Measurements from ENCODE around the gene SH3GL3. TPM values are rescaled to one million over a fixed set of nuclear protein-coding genes. Genes with fewer than 3 reads are reported as not detected.

Gene SH3GL3
- total RNA-seq, 1 donor from 2014 or later: 6.3 TPM

DNA sequence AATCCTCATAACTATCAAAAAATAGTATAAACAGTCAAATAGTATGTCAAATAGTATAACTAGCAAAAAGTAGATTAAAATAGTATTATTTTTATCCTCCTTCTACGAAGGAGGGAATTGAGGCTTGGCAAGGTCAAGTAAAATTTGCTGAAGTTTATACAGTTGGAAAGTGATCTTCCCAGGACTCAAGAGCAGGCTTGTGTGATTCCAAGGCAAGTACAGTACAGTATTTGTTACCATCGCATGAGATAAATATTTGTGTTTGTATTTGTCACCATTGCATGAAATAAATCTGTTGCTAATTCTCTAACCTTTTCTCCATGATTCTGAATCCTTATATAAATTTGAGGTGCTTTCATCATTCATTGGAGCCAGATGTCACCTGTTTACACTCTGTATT lies 28.9 kb downstream of the SH3GL3 start:
- Histone ChIP-seq H3K36me3 (ENCODE audit: control insufficient read depth in 3 of 3, insufficient read depth in 3 of 3, low read length in 3 of 3) (no peaks in the 10 kb centered on the region), H3K9ac (ENCODE audit: low read depth in 1 of 3, low read length in 3 of 3) (no peak overlapping the region), H3K4me3 (ENCODE audit: low read length in 3 of 3) (no peak overlapping the region), H3K4me1 (ENCODE audit: control insufficient read depth in 3 of 3, insufficient read depth in 3 of 3, low read length in 3 of 3) (no peaks in the 10 kb centered on the region), H3K27ac (ENCODE audit: low read depth, low read length) (no peak overlapping the region), H3K9me3 (ENCODE audit: control insufficient read depth in 3 of 3, low read length in 3 of 3) (no peaks in the 10 kb centered on the region), H3K27me3 (ENCODE audit: control insufficient read depth in 3 of 3, insufficient read depth in 3 of 3, low read length in 3 of 3) (peaks cover 0 to 7% (median 4%) of the 10 kb centered on the region in 3 donors)

DNA sequence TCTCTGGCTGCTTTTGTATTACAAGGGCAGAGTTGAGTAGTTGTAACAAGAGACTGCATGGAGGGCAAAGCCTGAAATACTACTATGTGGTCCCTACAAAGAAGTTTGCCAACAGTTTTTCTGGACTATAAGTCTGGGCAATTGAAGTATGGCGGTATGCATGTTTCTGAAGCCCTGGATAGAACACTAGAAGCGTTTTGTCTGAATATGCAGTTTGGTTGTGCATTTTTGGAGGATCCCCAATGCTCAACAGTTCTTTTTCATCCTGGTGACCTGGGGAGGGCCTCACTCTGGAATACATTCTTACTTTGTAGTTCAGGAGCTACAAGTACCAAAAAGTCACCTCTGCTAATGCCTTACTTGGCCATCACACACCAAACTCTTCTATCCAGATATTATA lies 29.6 kb downstream of the SH3GL3 start:
- Histone ChIP-seq H3K27ac (ENCODE audit: low read depth, low read length) (no peak overlapping the region), H3K9me3 (ENCODE audit: control insufficient read depth in 3 of 3, low read length in 3 of 3) (no peaks in the 10 kb centered on the region)

DNA sequence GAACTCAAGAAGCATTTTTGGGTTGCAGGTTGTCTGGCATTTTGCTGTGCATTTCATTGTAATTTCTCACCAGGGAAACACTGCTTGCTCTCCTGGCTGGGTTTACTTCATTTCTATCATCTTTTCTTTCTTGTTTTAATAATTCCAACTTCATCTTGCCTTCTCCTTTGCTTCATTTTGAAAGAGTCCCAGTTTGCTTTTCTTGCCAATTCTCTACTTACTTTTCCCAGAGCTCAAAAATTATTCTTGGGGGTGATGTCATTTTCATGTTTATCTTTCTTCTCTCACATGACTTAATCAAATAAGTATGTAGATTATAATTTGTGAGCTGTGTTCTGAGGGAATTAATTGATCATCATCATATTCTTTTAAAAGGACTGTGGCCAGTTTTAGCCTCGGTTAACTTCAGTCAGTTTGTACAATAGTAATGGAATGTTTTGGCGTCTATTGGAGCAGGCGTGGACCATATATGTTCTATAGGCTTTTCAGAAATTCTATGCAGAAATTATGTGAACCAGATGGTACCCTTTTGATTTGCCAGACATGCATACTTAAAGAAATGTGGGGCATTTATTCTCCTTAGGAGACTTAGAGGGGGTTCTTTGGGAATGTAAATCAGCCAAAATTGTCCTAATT lies 30.1 kb downstream of the SH3GL3 start:
- no peak overlapping the region for H3K27ac ChIP-seq (ENCODE audit: low read depth, low read length)
- no peaks in the 10 kb centered on the region for H3K9me3 ChIP-seq (ENCODE audit: control insufficient read depth in 3 of 3, low read length in 3 of 3)
- H3K4me3 ChIP-seq (ENCODE audit: low read length in 3 of 3): no peak overlapping the region

More for the DNA sequence above, 29.6 kb downstream of the SH3GL3 start:
- Histone ChIP-seq H3K27me3 (ENCODE audit: control insufficient read depth in 3 of 3, insufficient read depth in 3 of 3, low read length in 3 of 3) (peaks cover 0 to 7% (median 4%) of the 10 kb centered on the region in 3 donors), H3K4me1 (ENCODE audit: control insufficient read depth in 3 of 3, insufficient read depth in 3 of 3, low read length in 3 of 3) (no peaks in the 10 kb centered on the region), H3K36me3 (ENCODE audit: control insufficient read depth in 3 of 3, insufficient read depth in 3 of 3, low read length in 3 of 3) (no peaks in the 10 kb centered on the region), H3K4me3 (ENCODE audit: low read length in 3 of 3) (no peak overlapping the region), H3K9ac (ENCODE audit: low read depth in 1 of 3, low read length in 3 of 3) (no peak overlapping the region)

DNA sequence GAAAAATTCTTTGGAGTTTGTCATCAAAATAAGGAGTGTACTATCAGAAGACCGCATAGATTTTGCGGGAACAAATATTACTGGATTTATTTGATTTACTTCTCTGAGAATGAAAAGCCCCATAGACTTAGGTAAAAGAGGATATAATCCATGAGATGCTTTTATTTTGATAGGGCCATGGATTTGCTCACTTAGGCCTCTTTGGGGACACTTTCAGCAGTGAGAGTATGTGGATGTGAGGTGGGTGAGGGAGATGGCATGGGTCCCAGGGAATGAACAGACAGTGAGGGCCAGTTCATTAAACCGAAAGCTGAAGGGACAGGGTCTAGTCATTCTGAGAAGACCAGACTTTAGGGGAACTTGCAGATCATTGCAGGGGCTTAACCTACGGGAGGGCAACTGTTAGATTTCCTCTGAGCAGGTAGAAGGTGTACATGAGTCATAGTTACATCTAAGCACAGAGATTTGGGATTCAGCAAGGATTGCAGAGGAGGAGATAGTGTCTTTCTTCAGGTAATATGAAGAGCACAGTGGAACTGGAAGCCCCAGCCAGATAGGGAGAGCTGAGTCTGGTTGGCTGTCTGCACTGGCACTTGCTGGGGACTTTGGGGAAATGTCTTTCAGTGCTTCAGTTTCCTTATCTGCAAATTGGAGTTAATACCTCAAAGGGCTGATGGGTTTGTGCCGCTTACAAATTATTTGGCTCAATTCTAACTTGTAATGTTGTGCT lies 30.8 kb downstream of the SH3GL3 start:
- H3K27ac ChIP-seq (ENCODE audit: low read depth, low read length): no peak overlapping the region

More for the DNA sequence above, 30.1 kb downstream of the SH3GL3 start:
- H3K36me3 ChIP-seq (ENCODE audit: control insufficient read depth in 3 of 3, insufficient read depth in 3 of 3, low read length in 3 of 3): no peaks in the 10 kb centered on the region
- H3K9ac ChIP-seq (ENCODE audit: low read depth in 1 of 3, low read length in 3 of 3): no peak overlapping the region
- H3K27me3 ChIP-seq (ENCODE audit: control insufficient read depth in 3 of 3, insufficient read depth in 3 of 3, low read length in 3 of 3): peaks cover 0 to 7% (median 4%) of the 10 kb centered on the region in 3 donors
- H3K4me1 ChIP-seq (ENCODE audit: control insufficient read depth in 3 of 3, insufficient read depth in 3 of 3, low read length in 3 of 3): no peaks in the 10 kb centered on the region

DNA sequence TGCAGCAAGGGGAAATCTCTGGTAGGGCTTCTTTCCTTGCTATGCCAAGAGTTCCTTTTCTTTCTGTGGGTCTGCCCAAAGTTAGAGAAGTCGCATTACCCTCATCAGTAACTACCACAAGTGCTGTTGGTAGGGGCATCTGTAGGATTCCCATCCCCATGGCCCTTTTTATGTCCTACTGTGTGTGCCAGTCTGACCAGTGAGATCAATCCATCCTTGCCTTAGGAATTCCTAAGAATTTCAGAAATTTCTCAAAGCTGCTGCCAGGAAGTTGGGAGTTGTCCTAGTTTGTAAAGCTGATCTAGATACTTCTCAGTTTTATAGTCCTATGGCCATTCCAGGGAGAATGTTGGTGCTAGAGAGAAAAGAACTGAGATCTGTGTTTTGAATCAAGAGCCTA lies 36.5 kb downstream of the SH3GL3 start:
- no peak overlapping the region for H3K27ac ChIP-seq (ENCODE audit: low read depth, low read length)
- no peak overlapping the region for H3K4me3 ChIP-seq (ENCODE audit: low read length in 3 of 3)
- peaks cover 0 to 5% (median 4%) of the 10 kb centered on the region in 3 donors for H3K27me3 ChIP-seq (ENCODE audit: control insufficient read depth in 3 of 3, insufficient read depth in 3 of 3, low read length in 3 of 3)
- peaks cover 0 to 2% (median 2%) of the 10 kb centered on the region in 3 donors for H3K9me3 ChIP-seq (ENCODE audit: control insufficient read depth in 3 of 3, low read length in 3 of 3)
- H3K36me3 ChIP-seq (ENCODE audit: control insufficient read depth in 3 of 3, insufficient read depth in 3 of 3, low read length in 3 of 3): no peaks in the 10 kb centered on the region
- H3K9ac ChIP-seq (ENCODE audit: low read depth in 1 of 3, low read length in 3 of 3): no peak overlapping the region
- H3K4me1 ChIP-seq (ENCODE audit: control insufficient read depth in 3 of 3, insufficient read depth in 3 of 3, low read length in 3 of 3): no peaks in the 10 kb centered on the region

More for the DNA sequence above, 30.8 kb downstream of the SH3GL3 start:
- Histone ChIP-seq H3K4me3 (ENCODE audit: low read length in 3 of 3) (no peak overlapping the region), H3K4me1 (ENCODE audit: control insufficient read depth in 3 of 3, insufficient read depth in 3 of 3, low read length in 3 of 3) (no peaks in the 10 kb centered on the region), H3K27me3 (ENCODE audit: control insufficient read depth in 3 of 3, insufficient read depth in 3 of 3, low read length in 3 of 3) (peaks cover 0 to 7% (median 4%) of the 10 kb centered on the region in 3 donors), H3K9ac (ENCODE audit: low read depth in 1 of 3, low read length in 3 of 3) (no peak overlapping the region), H3K36me3 (ENCODE audit: control insufficient read depth in 3 of 3, insufficient read depth in 3 of 3, low read length in 3 of 3) (no peaks in the 10 kb centered on the region), H3K9me3 (ENCODE audit: control insufficient read depth in 3 of 3, low read length in 3 of 3) (no peaks in the 10 kb centered on the region)

DNA sequence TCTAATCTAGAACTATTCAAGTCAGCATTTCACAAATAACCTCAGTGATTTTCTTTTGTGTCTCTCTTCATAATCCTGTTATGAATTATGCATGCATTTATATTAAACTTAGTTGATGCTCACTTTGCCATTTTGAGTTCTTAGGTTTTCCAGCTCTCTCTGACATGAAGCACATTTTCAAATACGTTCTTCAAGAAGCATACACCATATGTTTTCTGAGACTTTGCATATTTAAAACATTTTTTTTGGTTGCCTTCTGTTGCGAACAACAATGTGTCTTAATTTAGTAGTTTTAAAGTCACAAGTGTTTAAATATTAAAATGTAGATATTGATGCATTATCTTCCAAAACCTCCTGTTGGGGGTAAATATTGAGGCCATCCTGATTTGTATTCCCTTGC lies 37.5 kb downstream of the SH3GL3 start:
- H3K27me3 ChIP-seq (ENCODE audit: control insufficient read depth in 3 of 3, insufficient read depth in 3 of 3, low read length in 3 of 3): peaks cover 0 to under 1% (median 0%) of the 10 kb centered on the region in 3 donors
- no peak overlapping the region for H3K27ac ChIP-seq (ENCODE audit: low read depth, low read length)
- H3K4me3 ChIP-seq (ENCODE audit: low read length in 3 of 3): no peak overlapping the region
- H3K9me3 ChIP-seq (ENCODE audit: control insufficient read depth in 3 of 3, low read length in 3 of 3): peaks cover 0 to 2% (median 2%) of the 10 kb centered on the region in 3 donors
- H3K9ac ChIP-seq (ENCODE audit: low read depth in 1 of 3, low read length in 3 of 3): no peak overlapping the region
- no peaks in the 10 kb centered on the region for H3K36me3 ChIP-seq (ENCODE audit: control insufficient read depth in 3 of 3, insufficient read depth in 3 of 3, low read length in 3 of 3)
- no peaks in the 10 kb centered on the region for H3K4me1 ChIP-seq (ENCODE audit: control insufficient read depth in 3 of 3, insufficient read depth in 3 of 3, low read length in 3 of 3)

DNA sequence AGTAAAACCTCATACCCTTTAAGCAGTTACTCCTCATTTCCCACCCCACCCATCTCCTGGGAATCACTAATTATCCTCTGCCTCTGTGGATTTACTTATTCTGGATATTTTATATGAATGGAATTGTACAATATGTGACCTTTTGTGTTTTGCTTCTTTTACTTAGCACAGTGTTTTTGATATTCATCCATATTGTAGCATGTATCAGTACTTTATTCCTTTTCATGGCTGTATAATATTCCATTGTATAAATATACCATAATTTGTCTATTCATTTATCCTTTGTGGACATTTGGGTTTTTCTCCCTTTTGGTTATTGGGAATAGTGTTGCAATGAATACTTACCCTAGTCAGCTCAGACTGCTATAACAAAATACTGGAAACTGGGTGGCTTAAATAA lies 39.2 kb downstream of the SH3GL3 start:
- Histone ChIP-seq H3K4me1 (ENCODE audit: control insufficient read depth in 3 of 3, insufficient read depth in 3 of 3, low read length in 3 of 3) (no peaks in the 10 kb centered on the region), H3K9ac (ENCODE audit: low read depth in 1 of 3, low read length in 3 of 3) (no peak overlapping the region), H3K36me3 (ENCODE audit: control insufficient read depth in 3 of 3, insufficient read depth in 3 of 3, low read length in 3 of 3) (no peaks in the 10 kb centered on the region), H3K27me3 (ENCODE audit: control insufficient read depth in 3 of 3, insufficient read depth in 3 of 3, low read length in 3 of 3) (peaks cover 0 to 3% (median 0%) of the 10 kb centered on the region in 3 donors), H3K27ac (ENCODE audit: low read depth, low read length) (no peak overlapping the region), H3K9me3 (ENCODE audit: control insufficient read depth in 3 of 3, low read length in 3 of 3) (peaks cover 0 to 2% (median 2%) of the 10 kb centered on the region in 3 donors), H3K4me3 (ENCODE audit: low read length in 3 of 3) (no peak overlapping the region)

DNA sequence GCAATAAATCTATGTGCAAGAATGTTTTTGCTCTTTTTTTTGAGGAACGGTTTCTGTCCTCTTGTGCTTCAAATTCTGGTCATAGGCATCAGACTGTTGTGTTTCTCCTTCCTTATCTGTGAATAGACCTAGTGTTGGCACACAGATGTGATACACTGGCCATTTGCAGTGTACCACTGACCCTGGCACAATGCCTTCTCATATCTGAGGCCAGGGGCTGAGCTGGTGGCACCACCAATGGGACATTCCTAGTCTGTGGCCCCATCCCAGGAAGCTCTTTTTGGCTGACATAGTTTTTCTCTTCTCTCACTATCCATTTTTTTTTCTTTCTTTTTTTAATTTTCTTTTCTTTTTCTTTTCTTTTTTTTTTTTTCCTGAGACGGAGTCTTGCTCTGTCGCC lies 40.4 kb downstream of the SH3GL3 start:
- Histone ChIP-seq H3K27me3 (ENCODE audit: control insufficient read depth in 3 of 3, insufficient read depth in 3 of 3, low read length in 3 of 3) (peaks cover 0 to 3% (median 0%) of the 10 kb centered on the region in 3 donors), H3K36me3 (ENCODE audit: control insufficient read depth in 3 of 3, insufficient read depth in 3 of 3, low read length in 3 of 3) (no peaks in the 10 kb centered on the region), H3K9me3 (ENCODE audit: control insufficient read depth in 3 of 3, low read length in 3 of 3) (peaks cover 0 to 2% (median 2%) of the 10 kb centered on the region in 3 donors), H3K9ac (ENCODE audit: low read depth in 1 of 3, low read length in 3 of 3) (no peak overlapping the region), H3K27ac (ENCODE audit: low read depth, low read length) (no peak overlapping the region), H3K4me3 (ENCODE audit: low read length in 3 of 3) (no peak overlapping the region), H3K4me1 (ENCODE audit: control insufficient read depth in 3 of 3, insufficient read depth in 3 of 3, low read length in 3 of 3) (no peaks in the 10 kb centered on the region)

DNA sequence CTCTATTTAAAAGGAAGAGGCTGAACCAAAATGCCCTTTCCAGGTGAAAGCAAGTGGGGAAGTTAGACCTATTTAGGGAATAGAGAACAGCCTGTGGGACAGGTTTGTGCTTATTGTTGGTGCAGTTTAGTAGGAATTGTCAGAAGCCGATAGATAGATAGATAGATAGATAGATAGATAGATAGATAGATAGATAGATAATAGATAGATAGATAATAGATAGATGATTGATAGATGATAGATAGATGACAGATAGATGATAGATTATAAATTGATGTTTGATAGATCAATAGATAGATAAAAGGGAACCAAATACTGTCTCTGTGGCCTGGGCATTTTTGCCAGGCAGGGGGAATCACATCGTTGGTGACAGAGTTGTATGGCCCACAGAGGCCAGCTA lies 42.5 kb downstream of the SH3GL3 start:
- H3K9ac ChIP-seq (ENCODE audit: low read depth in 1 of 3, low read length in 3 of 3): no peak overlapping the region
- H3K36me3 ChIP-seq (ENCODE audit: control insufficient read depth in 3 of 3, insufficient read depth in 3 of 3, low read length in 3 of 3): no peaks in the 10 kb centered on the region
- H3K27me3 ChIP-seq (ENCODE audit: control insufficient read depth in 3 of 3, insufficient read depth in 3 of 3, low read length in 3 of 3): peaks cover 0 to 3% (median 0%) of the 10 kb centered on the region in 3 donors
- no peaks in the 10 kb centered on the region for H3K4me1 ChIP-seq (ENCODE audit: control insufficient read depth in 3 of 3, insufficient read depth in 3 of 3, low read length in 3 of 3)
- H3K4me3 ChIP-seq (ENCODE audit: low read length in 3 of 3): no peak overlapping the region
- peaks cover 0 to 2% (median 0%) of the 10 kb centered on the region in 3 donors for H3K9me3 ChIP-seq (ENCODE audit: control insufficient read depth in 3 of 3, low read length in 3 of 3)
- no peak overlapping the region for H3K27ac ChIP-seq (ENCODE audit: low read depth, low read length)

DNA sequence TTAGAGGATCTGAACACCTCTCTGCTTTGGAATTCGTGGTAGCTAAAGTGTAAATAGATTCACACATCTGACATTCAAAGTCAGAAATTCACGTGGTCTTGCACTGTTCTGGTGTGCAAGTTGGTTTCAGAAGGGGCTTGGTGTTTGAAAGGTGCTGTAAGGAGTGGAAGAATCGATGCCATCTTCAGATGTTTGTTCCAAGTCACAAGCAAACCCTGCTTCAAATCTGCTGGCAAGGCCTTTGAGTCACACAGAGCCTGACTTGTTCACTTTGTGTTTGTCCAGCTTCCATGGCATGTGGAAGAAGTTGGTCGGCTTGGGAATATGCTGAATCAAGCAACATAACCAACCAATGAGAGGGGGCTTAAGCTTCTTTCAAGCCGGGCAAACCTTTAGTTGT lies 44.3 kb downstream of the SH3GL3 start:
- H3K9ac ChIP-seq (ENCODE audit: low read depth in 1 of 3, low read length in 3 of 3): no peak overlapping the region
- peaks cover 0 to under 1% (median 0%) of the 10 kb centered on the region in 3 donors for H3K9me3 ChIP-seq (ENCODE audit: control insufficient read depth in 3 of 3, low read length in 3 of 3)
- no peak overlapping the region for H3K27ac ChIP-seq (ENCODE audit: low read depth, low read length)
- H3K4me3 ChIP-seq (ENCODE audit: low read length in 3 of 3): no peak overlapping the region
- H3K36me3 ChIP-seq (ENCODE audit: control insufficient read depth in 3 of 3, insufficient read depth in 3 of 3, low read length in 3 of 3): no peaks in the 10 kb centered on the region
- peaks cover 0 to 3% (median 0%) of the 10 kb centered on the region in 3 donors for H3K27me3 ChIP-seq (ENCODE audit: control insufficient read depth in 3 of 3, insufficient read depth in 3 of 3, low read length in 3 of 3)
- H3K4me1 ChIP-seq (ENCODE audit: control insufficient read depth in 3 of 3, insufficient read depth in 3 of 3, low read length in 3 of 3): no peaks in the 10 kb centered on the region

All from skeletal muscle tissue (tissue), 4 donors.